Endothelial cell (in vitro differentiated cells): ENCODE data around the gene RMC1. TPM values are rescaled to one million over a fixed set of nuclear protein-coding genes. Genes with fewer than 3 reads are reported as not detected.
"Not testable (repeated sequence)": the region's sequence is repeated elsewhere in the genome, so short reads cannot be mapped to it uniquely, and the experiment has no call there.

Experiments
- DNase-seq: peaks from one replicate; pipeline ENCODE4 v3.0.0; 2021; ENCODE audit warnings: low spot score
- H3K27ac Mint-ChIP-seq: one replicate; pipeline ENCODE4 v1.8.0; 2021; ENCODE audit warnings: mixed read lengths, inconsistent platforms; ENCODE audit not compliant: unreplicated experiment
- H3K27me3 Mint-ChIP-seq: one replicate; pipeline ENCODE4 v1.8.0; 2021; ENCODE audit warnings: mild to moderate bottlenecking, moderate library complexity, mixed read lengths, inconsistent platforms; ENCODE audit not compliant: unreplicated experiment
- H3K36me3 Mint-ChIP-seq: one replicate; pipeline ENCODE4 v1.8.0; 2021; ENCODE audit warnings: mild to moderate bottlenecking, low read depth, mixed read lengths, inconsistent platforms; ENCODE audit not compliant: unreplicated experiment
- H3K4me1 Mint-ChIP-seq: one replicate; pipeline ENCODE4 v1.8.0; 2021; ENCODE audit warnings: mild to moderate bottlenecking, mixed read lengths, inconsistent platforms; ENCODE audit not compliant: unreplicated experiment
- H3K4me3 Mint-ChIP-seq: one replicate; pipeline ENCODE4 v1.8.0; 2021; ENCODE audit warnings: mild to moderate bottlenecking, mixed read lengths, inconsistent platforms; ENCODE audit not compliant: unreplicated experiment
- H3K9me3 Mint-ChIP-seq: one replicate; pipeline ENCODE4 v1.8.0; 2021; ENCODE audit warnings: mixed read lengths, inconsistent platforms; ENCODE audit not compliant: unreplicated experiment
- CTCF ChIP-seq: fragments of 200-600 bp; sonication (generic); IDR thresholded peaks from one replicate; pipeline ENCODE4 v1.5.0; 2021; ENCODE audit warnings: antibody characterized with exemption; ENCODE audit not compliant: unreplicated experiment
- total RNA-seq: library from RNA; stranded (reverse); fragmentation: NEBNext Ultra II Directional; extraction: Animal tissue kit (Norgen Biotek cat#: 25700); gene quantifications from one replicate; pipeline ENCODE4 v1.2.1, GENCODE V29; 2021; ENCODE audit not compliant: unreplicated experiment

The RMC1 gene
- total RNA-seq, 1 donor from 2014 or later = 11.7 TPM

GRCh38 chr18:23503963-23504344, 643 bp downstream of the RMC1 start:
- peaks cover 16% of the 10 kb centered on the region for H3K36me3 Mint-ChIP-seq
- H3K9me3 Mint-ChIP-seq = no peaks in the 10 kb centered on the region
- H3K4me3 Mint-ChIP-seq = peak overlapping the region; percentile 95
- no peak overlapping the region for H3K27ac Mint-ChIP-seq
- TF ChIP-seq CTCF = no peak
- peaks cover 14% of the 10 kb centered on the region for H3K27me3 Mint-ChIP-seq
- no peak for DNase-seq
- peaks cover 5% of the 10 kb centered on the region for H3K4me1 Mint-ChIP-seq

DNA sequence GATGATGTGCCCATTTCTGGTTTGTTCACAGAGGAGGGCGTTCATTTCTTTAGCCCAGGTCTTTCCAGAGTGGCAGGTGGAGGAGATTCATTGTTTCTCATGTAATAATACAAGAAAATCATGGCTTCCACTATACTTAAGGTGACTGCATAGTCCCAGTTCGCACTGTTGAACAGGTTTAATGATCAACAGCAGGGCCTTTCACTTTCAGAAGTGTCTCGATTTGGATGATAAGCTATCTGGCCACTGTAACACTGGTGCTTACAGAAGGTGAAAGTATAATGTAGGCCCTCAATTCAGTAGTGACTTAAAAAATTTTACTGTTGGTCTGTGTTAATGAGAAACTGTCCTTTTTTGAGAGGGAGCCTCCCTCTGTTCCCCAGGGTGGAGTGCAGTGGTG, 1.4 kb downstream of the RMC1 start:
- no peak for DNase-seq
- H3K36me3 Mint-ChIP-seq = peaks cover 16% of the 10 kb centered on the region
- H3K4me3 Mint-ChIP-seq = peak overlapping the region; percentile 95
- no peak for TF ChIP-seq CTCF
- H3K9me3 Mint-ChIP-seq = no peaks in the 10 kb centered on the region
- H3K27me3 Mint-ChIP-seq = peaks cover 14% of the 10 kb centered on the region
- peaks cover 5% of the 10 kb centered on the region for H3K4me1 Mint-ChIP-seq
- no peak overlapping the region for H3K27ac Mint-ChIP-seq

DNA sequence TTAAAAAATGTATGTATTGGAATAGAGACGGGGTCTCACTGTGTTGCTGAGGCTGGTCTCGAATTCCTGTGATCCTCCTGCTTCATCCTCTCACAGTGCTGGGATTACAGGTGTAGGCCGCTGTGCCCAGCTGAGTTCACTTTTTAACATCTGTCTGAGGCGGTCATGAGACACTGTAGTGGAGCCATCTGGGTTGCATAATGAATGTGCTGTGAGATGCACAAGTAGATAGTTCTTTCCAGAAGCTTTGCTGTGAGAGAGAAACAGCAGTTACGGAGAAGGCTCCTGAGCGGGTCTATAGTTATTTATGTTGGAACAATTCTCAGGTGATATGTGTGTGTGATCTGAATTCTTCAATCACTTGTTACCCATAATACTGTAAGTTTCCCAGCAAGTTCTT, 3.1 kb downstream of the RMC1 start:
- no peaks in the 10 kb centered on the region for H3K9me3 Mint-ChIP-seq

DNA sequence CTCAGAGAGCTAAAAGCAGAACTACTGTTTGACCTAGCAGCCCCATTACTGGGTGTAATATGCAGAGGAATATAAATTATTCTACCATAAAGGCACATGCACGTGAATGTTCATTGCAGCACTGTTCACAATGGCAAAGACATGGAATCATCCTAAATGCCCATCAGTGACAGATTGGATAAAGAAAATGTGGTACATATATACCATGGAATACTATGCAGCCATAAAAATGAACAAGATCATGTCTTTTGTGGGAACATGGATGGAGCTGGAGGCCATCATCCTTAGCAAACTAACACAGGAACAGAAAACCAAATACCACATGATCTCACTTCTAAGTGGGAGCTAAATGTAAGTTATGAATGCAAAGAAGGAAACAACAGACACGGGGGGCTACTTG, 7.6 kb downstream of the RMC1 start:
- H3K36me3 Mint-ChIP-seq = peaks cover 28% of the 10 kb centered on the region
- H3K27ac Mint-ChIP-seq, DNase-seq, H3K4me3 Mint-ChIP-seq, H3K4me1 Mint-ChIP-seq, H3K27me3 Mint-ChIP-seq, H3K9me3 Mint-ChIP-seq: not testable (repeated sequence)

More for the DNA sequence above, 3.1 kb downstream of the RMC1 start:
- H3K4me1 Mint-ChIP-seq = peaks cover 5% of the 10 kb centered on the region
- no peak for TF ChIP-seq CTCF
- DNase-seq = no peak
- no peak overlapping the region for H3K4me3 Mint-ChIP-seq
- peaks cover 10% of the 10 kb centered on the region for H3K27me3 Mint-ChIP-seq
- peaks cover 26% of the 10 kb centered on the region for H3K36me3 Mint-ChIP-seq
- H3K27ac Mint-ChIP-seq = no peak overlapping the region

DNA sequence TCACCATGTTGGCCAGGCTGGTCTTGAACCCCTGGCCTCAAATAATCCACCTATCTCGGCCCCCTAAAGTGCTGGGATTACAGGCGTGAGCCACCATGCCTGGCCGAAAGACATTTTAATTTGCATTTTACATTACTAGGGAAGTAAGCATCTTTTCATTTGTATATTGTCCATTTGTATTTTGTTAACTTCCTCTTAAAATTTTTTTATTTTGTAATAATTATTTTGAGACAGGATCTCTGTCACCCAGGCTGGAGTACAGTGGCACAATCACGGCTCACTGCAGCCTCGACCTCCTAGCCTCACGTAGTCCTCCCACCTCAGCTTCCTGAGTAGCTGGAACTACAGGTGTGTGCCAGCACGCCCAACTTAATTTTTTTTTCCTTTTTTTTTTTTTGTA, 8.9 kb downstream of the RMC1 start:
- H3K4me3 Mint-ChIP-seq, H3K9me3 Mint-ChIP-seq, H3K27me3 Mint-ChIP-seq, H3K4me1 Mint-ChIP-seq, H3K27ac Mint-ChIP-seq, DNase-seq: not testable (repeated sequence)
- H3K36me3 Mint-ChIP-seq = peaks cover 28% of the 10 kb centered on the region

- Mint-ChIP-seq H3K9me3 (no peaks in the 10 kb centered on the region), H3K4me3 (no peak overlapping the region), H3K27ac (no peak overlapping the region), H3K36me3 (peaks cover 24% of the 10 kb centered on the region), H3K4me1 (no peaks in the 10 kb centered on the region), H3K27me3 (peaks cover 3% of the 10 kb centered on the region)
- no peak for TF ChIP-seq CTCF
- DNase-seq = no peak
These were observed 9.3 kb downstream of the RMC1 start for GRCh38 chr18:23512641-23513040.
